HepG2 (cell line): ENCODE measurements around the gene TBL3. TPM values are rescaled to one million over a fixed set of nuclear protein-coding genes. Genes with fewer than 3 reads are reported as not detected.

Experiments
- AGO1 ChIP-seq: fragments of 200-400 bp; formaldehyde crosslinking; IDR thresholded peaks from 2 replicates; pipeline ENCODE4 v1.6.1; 2017; ENCODE audit warnings: mild to moderate bottlenecking, low read depth, low read length, moderate library complexity; ENCODE audit not compliant: poor library complexity, severe bottlenecking
- CREBL2 ChIP-seq: sonication (generic); formaldehyde crosslinking; IDR thresholded peaks from 2 replicates; pipeline ENCODE4 v1.8.1; 2023; ENCODE audit warnings: missing genetic modification reagents, mild to moderate bottlenecking, borderline replicate concordance
- E2F5 ChIP-seq: sonication (generic); formaldehyde crosslinking; conservative IDR thresholded peaks from 2 replicates; pipeline ENCODE4 v1.4.0; 2020; ENCODE audit warnings: missing genetic modification reagents
- ELF1 ChIP-seq: sonication (generic); formaldehyde crosslinking; IDR thresholded peaks from 2 replicates; pipeline ENCODE4 v1.4.0; 2020; ENCODE audit warnings: missing genetic modification reagents
- FOXP4 ChIP-seq: sonication (generic); formaldehyde crosslinking; IDR thresholded peaks from 2 replicates; pipeline ENCODE4 v1.4.0; 2020; ENCODE audit warnings: missing genetic modification reagents
- HES4 ChIP-seq: sonication (generic); formaldehyde crosslinking; IDR thresholded peaks from 2 replicates; pipeline ENCODE4 v1.9.0; 2021; ENCODE audit warnings: mild to moderate bottlenecking, missing genetic modification reagents, borderline replicate concordance
- IKZF5 ChIP-seq: IDR thresholded peaks from 2 replicates; pipeline ENCODE4 v1.6.1; 2018; ENCODE audit warnings: missing genetic modification reagents, mild to moderate bottlenecking, missing compliant biosample characterization
- MIXL1 ChIP-seq: IDR thresholded peaks from 2 replicates; pipeline ENCODE4 v1.6.1; 2016
- NCOR1 ChIP-seq: fragments of 200-600 bp; sonication (generic); IDR thresholded peaks from 2 replicates; pipeline ENCODE4 v1.7.0; 2017; ENCODE audit warnings: antibody characterized with exemption, low read length, borderline replicate concordance
- NRL ChIP-seq: sonication (generic); formaldehyde crosslinking; IDR thresholded peaks from 2 replicates; pipeline ENCODE4 v1.5.0; 2020; ENCODE audit warnings: missing genetic modification reagents, mild to moderate bottlenecking, moderate library complexity, borderline replicate concordance
- PBX2 ChIP-seq: IDR thresholded peaks from 2 replicates; pipeline ENCODE4 v1.6.1; 2016; ENCODE audit warnings: control low read depth
- POLR2AphosphoS2 ChIP-seq: IDR thresholded peaks from 2 replicates; pipeline ENCODE4 v1.6.1; 2011; ENCODE audit warnings: low read depth, low read length, improper control_type of control experiment
- RBM22 ChIP-seq: fragments of 200-400 bp; formaldehyde crosslinking; optimal IDR thresholded peaks from 2 replicates; pipeline ENCODE3; 2017; ENCODE audit warnings: mild to moderate bottlenecking, low read length, moderate library complexity
- TCF7L2 ChIP-seq: IDR thresholded peaks from 2 replicates; pipeline ENCODE4 v1.6.1; 2011; ENCODE audit warnings: mild to moderate bottlenecking, low read depth, low read length, moderate library complexity
- TEAD3 ChIP-seq: optimal IDR thresholded peaks from 2 replicates; pipeline ENCODE3; 2016; ENCODE audit warnings: borderline replicate concordance
- ZNF253 ChIP-seq: sonication (generic); formaldehyde crosslinking; IDR thresholded peaks from 2 replicates; pipeline ENCODE4 v1.8.0; 2022; ENCODE audit warnings: mild to moderate bottlenecking, missing genetic modification reagents, borderline replicate concordance
- ZNF496 ChIP-seq: sonication (generic); formaldehyde crosslinking; IDR thresholded peaks from 2 replicates; pipeline ENCODE4 v1.8.1; 2023; ENCODE audit warnings: mild to moderate bottlenecking, moderate library complexity, missing genetic modification reagents; ENCODE audit not compliant: insufficient replicate concordance
- ZNF713 ChIP-seq: sonication (generic); formaldehyde crosslinking; IDR thresholded peaks from 2 replicates; pipeline ENCODE4 v1.4.0; 2020; ENCODE audit warnings: mild to moderate bottlenecking, missing genetic modification reagents
- ZSCAN21 ChIP-seq: sonication (generic); formaldehyde crosslinking; IDR thresholded peaks from 2 replicates; pipeline ENCODE4 v1.8.0; 2022; ENCODE audit warnings: mild to moderate bottlenecking, missing genetic modification reagents, moderate library complexity, borderline replicate concordance
- polyA plus RNA-seq, 8 experiments: library from polyadenylated mRNA; depleted of rRNA in 3 of 8; stranded (reverse) in 7 of 8; unstranded in 1 of 8; fragments of >200 nt; fragmentation: Illumina TruSeq in 4 of 8; extraction: Trizol in 4 of 8; gene quantifications; 2 replicates each; pipeline versions ENCODE4 v1.2.1 to v1.2.3, GENCODE V29; 2011 to 2016; ENCODE audit warnings: low read depth in 4 of 8, missing spikeins in 1 of 8, mixed read lengths in 1 of 8; ENCODE audit not compliant: insufficient read depth in 1 of 8
- total RNA-seq, 5 experiments: library from RNA; depleted of rRNA; stranded (reverse); fragments of >200 nt; fragmentation: Illumina TruSeq; extraction: Trizol; gene quantifications; 2 replicates each; pipeline ENCODE4 v1.2.3, GENCODE V29; 2016; ENCODE audit warnings: low read depth in 1 of 5

Gene TBL3
- total and polyA plus RNA-seq, 2 of the 13 experiments (the other 11 are each of a cell fraction or from before 2014, with no cell fraction given), result 16.8 to 38.0 TPM

- no peak for TF ChIP-seq TCF7L2
- TF ChIP-seq FOXP4 (CRISPR knock-in tag), result no peak
- no peak for TF ChIP-seq ZNF253 (CRISPR knock-in tag)
- no peak for TF ChIP-seq E2F5
- TF ChIP-seq AGO1, result no peak
- TF ChIP-seq ZNF713 (CRISPR knock-in tag), result no peak
- TF ChIP-seq ELF1 (CRISPR knock-in tag), result peak; percentile 59
- no peak for TF ChIP-seq RBM22
- TF ChIP-seq MIXL1 (CRISPR knock-in tag), result no peak
- TF ChIP-seq TEAD3 (CRISPR knock-in tag), result peak; percentile 44
- TF ChIP-seq NRL, result no peak
- no peak for TF ChIP-seq NCOR1
- no peak for TF ChIP-seq ZNF496
- TF ChIP-seq ZSCAN21, result no peak
- TF ChIP-seq HES4 (CRISPR knock-in tag), result no peak
- no peak for TF ChIP-seq PBX2 (CRISPR knock-in tag)
- TF ChIP-seq IKZF5 (CRISPR knock-in tag), result no peak
- no peak for TF ChIP-seq POLR2AphosphoS2
- 0 out of 2 replicates have a peak, but pooled peaks have one; percentile 31 for TF ChIP-seq CREBL2 (CRISPR knock-in tag)
Observed at GRCh38 chr16:1946495-1947368, 25.1 kb upstream of the TBL3 start (continued).
